ENCODE results near the gene IL17RA. TPM values are rescaled to one million over a fixed set of nuclear protein-coding genes. Genes with fewer than 3 reads are reported as not detected.

IL17RA gene
- total and polyA plus RNA-seq, 8 donors: 7.6 to 61.6 (median 8.4) TPM

DNA sequence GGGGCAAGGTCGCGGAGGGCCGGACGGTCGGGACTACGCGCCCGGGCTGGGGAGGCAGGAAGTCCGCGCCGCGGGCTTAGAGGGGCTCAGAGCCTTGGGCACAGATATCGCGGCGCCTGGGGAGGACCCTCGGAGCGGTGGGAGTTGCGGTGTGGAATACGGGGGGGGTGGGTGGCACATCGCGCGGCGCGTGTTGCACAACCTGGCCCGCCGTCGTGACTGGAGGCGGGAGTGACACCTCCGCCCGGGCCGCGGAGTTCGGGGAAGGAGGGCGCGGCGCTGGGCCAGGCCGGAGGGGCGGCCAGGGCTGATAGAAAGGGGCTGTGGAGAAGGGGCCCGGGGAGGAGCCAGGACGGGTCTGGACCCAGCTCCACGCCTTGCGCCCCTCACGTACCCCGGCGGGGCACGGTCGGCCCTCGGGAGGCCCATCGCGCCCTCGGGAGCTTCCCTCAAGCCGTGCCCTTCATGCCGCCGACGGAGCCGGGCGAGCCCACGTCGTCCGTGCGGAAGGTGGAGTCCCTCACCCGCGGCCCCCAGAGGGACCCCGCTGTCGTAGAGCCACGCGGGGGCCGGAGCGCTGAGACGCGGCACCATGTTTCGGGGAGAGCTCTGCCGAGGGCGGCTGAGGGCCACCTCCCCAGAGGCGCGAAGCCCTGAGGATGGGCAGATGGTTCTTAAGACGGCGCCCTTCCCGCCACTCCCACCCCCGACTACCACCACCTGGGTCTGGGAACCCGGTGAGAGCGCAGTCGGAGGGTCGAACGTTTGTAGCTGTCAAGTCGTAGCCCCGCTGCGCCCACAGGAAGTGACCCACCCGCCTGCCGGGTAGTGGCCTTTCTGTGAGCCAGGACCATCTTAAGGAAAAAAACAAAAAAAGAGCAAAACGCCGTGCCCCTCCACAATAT, 729 bp downstream of the IL17RA start:
- Histone ChIP-seq H3K27ac (peak overlapping the region; percentile 93 to 100), H3K27me3 (no peaks in the 10 kb centered on the region)
- TF ChIP-seq, protein P1, sequence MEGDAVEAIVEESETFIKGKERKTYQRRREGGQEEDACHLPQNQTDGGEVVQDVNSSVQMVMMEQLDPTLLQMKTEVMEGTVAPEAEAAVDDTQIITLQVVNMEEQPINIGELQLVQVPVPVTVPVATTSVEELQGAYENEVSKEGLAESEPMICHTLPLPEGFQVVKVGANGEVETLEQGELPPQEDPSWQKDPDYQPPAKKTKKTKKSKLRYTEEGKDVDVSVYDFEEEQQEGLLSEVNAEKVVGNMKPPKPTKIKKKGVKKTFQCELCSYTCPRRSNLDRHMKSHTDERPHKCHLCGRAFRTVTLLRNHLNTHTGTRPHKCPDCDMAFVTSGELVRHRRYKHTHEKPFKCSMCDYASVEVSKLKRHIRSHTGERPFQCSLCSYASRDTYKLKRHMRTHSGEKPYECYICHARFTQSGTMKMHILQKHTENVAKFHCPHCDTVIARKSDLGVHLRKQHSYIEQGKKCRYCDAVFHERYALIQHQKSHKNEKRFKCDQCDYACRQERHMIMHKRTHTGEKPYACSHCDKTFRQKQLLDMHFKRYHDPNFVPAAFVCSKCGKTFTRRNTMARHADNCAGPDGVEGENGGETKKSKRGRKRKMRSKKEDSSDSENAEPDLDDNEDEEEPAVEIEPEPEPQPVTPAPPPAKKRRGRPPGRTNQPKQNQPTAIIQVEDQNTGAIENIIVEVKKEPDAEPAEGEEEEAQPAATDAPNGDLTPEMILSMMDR (IDR thresholded peaks at IDR 0.05): no peak

DNA sequence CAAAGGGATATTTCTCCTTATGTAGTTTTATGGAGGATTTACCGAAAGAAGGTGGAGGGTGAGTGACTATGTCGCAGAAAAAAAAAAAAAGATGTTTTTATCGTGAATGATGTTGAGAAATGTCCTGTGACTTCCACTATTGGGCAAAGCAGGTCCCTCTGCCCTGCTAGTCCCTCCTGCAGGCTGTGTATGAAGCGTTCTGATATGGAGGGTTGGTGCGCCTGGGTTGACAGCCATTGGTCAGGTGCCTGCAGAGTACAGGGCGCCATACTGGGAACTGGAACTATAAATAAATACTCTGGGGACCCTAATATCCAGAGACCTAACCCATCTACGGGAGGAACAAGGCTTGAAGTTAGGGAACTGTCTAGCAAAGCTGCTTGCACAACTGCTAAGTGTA, 1.5 kb downstream of the IL17RA start:
- Histone ChIP-seq H3K9me3 (no peaks in the 10 kb centered on the region), H3K27ac (peak overlapping the region; percentile 93 to 100), H3K4me1 (peaks cover 0 to 67% of the 10 kb centered on the region in 2 donors), H3K27me3 (no peaks in the 10 kb centered on the region), H3K4me3 (peak overlapping the region; percentile 87 to 93), H3K36me3 (no peaks in the 10 kb centered on the region)
- TF ChIP-seq, protein P1 (IDR thresholded peaks at IDR 0.05): no peak
- DNase-seq (no peak), ATAC-seq (no peak)
- intact Hi-C loops (cut with DNase I): no loop called here

More for the DNA sequence above, 729 bp downstream of the IL17RA start:
- intact Hi-C loops (cut with DNase I): no loop called here
- Histone ChIP-seq H3K4me1 (peaks cover 0 to 60% of the 10 kb centered on the region in 2 donors), H3K36me3 (no peaks in the 10 kb centered on the region), H3K4me3 (peak overlapping the region; percentile 87 to 93), H3K9me3 (no peaks in the 10 kb centered on the region)
- DNase-seq: peak in 2 of 4 donors; percentile 61 to 93
- ATAC-seq: peak; percentile 59

DNA sequence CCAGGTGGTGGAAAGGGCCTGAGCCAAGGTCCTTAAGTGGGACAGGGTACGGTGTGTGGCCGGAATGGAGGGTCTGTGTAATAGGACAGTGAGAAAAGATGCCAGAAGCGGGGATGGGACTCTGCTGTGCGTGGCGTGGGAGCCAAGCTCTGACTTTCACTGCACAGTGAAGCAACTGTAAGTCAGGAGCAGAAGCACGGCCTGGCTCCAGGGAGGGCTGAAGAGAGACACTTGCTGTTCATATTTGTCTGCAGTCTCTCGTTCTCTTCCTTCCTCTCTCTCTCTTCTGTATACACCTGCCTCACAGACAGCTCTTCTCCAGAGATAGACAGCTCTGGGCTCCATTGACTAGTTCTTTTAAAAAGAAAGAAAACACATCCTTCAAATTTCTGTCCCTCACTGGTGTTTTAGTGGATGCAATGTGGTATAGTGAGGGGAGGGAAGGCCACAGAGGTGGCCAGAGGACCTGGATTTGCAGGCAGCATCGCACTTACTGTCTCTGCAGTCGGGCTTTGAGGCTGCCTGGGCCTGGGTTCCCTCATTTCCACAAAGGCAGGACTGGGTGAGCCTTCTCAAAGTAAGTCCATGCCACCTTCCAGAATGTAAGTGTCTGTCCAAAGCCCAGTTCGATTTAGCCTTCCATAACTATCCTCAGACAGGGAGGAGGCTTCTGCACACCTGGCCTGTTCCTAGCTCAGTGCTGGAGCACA, 2.1 kb downstream of the IL17RA start:
- ATAC-seq (no peak), DNase-seq (no peak)
- no peaks in the 10 kb centered on the region for H3K27me3 ChIP-seq
- TF ChIP-seq, protein P1 (IDR thresholded peaks at IDR 0.05): no peak
- peak overlapping the region in 1 of 2 donors; percentile 93 for H3K4me3 ChIP-seq
- no peaks in the 10 kb centered on the region for H3K9me3 ChIP-seq
- H3K36me3 ChIP-seq: no peaks in the 10 kb centered on the region
- H3K4me1 ChIP-seq: peaks cover 0 to 74% of the 10 kb centered on the region in 2 donors
- peak overlapping the region; percentile 93 to 100 for H3K27ac ChIP-seq
- intact Hi-C loops (cut with DNase I): no loop called here

DNA sequence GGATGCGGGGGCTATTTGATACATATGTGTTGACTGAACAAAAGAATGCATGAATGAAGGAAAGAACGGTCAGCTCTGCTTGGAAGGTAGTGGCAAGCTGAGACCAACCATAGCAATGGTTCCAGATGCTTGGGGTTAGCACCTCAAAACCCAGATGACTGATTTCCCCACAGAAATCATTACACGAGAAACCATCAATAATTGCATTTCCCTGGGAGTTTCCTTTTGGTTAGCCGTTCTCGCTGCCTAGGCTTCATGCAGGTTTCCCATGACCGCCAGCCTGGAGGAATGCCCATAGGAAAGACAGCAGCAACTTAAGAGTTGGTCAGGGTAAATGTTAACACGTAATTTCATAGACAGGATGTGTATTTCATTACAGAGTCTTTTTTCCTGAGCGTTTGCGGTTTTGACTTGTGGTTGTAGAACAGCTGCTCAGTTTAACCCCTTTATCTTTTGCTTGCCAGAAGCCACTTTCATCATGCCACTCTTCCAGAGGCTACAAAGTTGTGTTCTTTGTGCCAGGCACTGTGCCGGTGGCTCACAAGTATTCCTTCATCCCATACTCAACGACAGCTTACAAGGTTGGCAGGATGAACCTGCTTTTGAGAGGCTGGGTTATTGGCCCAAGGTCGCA, 2.8 kb downstream of the IL17RA start:
- no peaks in the 10 kb centered on the region for H3K27me3 ChIP-seq
- H3K9me3 ChIP-seq: no peaks in the 10 kb centered on the region
- ATAC-seq (no peak), DNase-seq (no peak)
- TF ChIP-seq, protein P1 (IDR thresholded peaks at IDR 0.05): no peak
- peak overlapping the region in 1 of 2 donors; percentile 93 for H3K4me3 ChIP-seq
- H3K36me3 ChIP-seq: no peaks in the 10 kb centered on the region
- intact Hi-C loops (cut with DNase I): no loop called here
- peak overlapping the region in 1 of 2 donors; percentile 100 for H3K27ac ChIP-seq
- peaks cover 0 to 81% of the 10 kb centered on the region in 2 donors for H3K4me1 ChIP-seq
